H1 (cell line): Measurements from ENCODE around the gene CELF5. TPM values are rescaled to one million over a fixed set of nuclear protein-coding genes. Genes with fewer than 3 reads are reported as not detected.

ENCODE experiments used
- CTCF ChIA-PET: fragments of 300-600 bp; sonication (Branson Sonifier 250); formaldehyde crosslinking; loops from one replicate; lab custom pipeline; 2021; ENCODE audit not compliant: partially characterized antibody; lab: Charles Lee
- POLR2A ChIA-PET: fragments of 300-600 bp; sonication (Branson Sonifier 250); formaldehyde crosslinking; loops from one replicate; lab custom pipeline; 2021; ENCODE audit warnings: inconsistent platforms; ENCODE audit not compliant: partially characterized antibody; lab: Charles Lee
- DNase-seq, 2 experiments: peaks; one replicate each; pipeline versions ENCODE4 v3.0.0 to v3.0.0-alpha.2; 2010 to 2022; ENCODE audit warnings: low spot score in 2 of 2, low read depth in 1 of 2, mixed read lengths in 1 of 2
- FAIRE-seq: peaks from 2 replicates; lab custom pipeline; 2011; peaks lifted over from hg19 to GRCh38; lab: Jason Lieb, UNC
- H2AFZ ChIP-seq: 2 replicates; pipeline ENCODE4 v1.8.1; 2012; ENCODE audit warnings: low read length, inconsistent platforms
- H2AK5ac ChIP-seq: 2 replicates; pipeline ENCODE4 v1.6.1; 2013; ENCODE audit warnings: low read depth, low read length
- H2BK120ac ChIP-seq: replicated peaks from 2 replicates; pipeline ENCODE3; 2013; ENCODE audit warnings: low read depth, low read length, inconsistent platforms
- H2BK12ac ChIP-seq: 2 replicates; pipeline ENCODE4 v1.6.1; 2013; ENCODE audit warnings: low read depth, low read length
- H2BK15ac ChIP-seq: 2 replicates; pipeline ENCODE4 v1.6.1; 2013; ENCODE audit warnings: low read length
- H2BK20ac ChIP-seq: 2 replicates; pipeline ENCODE4 v1.6.1; 2013; ENCODE audit warnings: low read length
- H2BK5ac ChIP-seq: 2 replicates; pipeline ENCODE4 v1.6.1; 2013; ENCODE audit warnings: low read depth, low read length
- H3K14ac ChIP-seq: 2 replicates; pipeline ENCODE4 v1.6.1; 2013; ENCODE audit warnings: inconsistent platforms; ENCODE audit not compliant: insufficient read length
- H3K18ac ChIP-seq: 2 replicates; pipeline ENCODE4 v1.6.1; 2013; ENCODE audit warnings: low read length; ENCODE audit errors: extremely low read depth
- H3K23ac ChIP-seq: 2 replicates; pipeline ENCODE4 v1.6.1; 2013; ENCODE audit warnings: inconsistent platforms; ENCODE audit not compliant: insufficient read length
- H3K23me2 ChIP-seq: 2 replicates; pipeline ENCODE4 v1.6.1; 2013; ENCODE audit warnings: low read depth, low read length
- H3K27ac ChIP-seq: 2 replicates; pipeline ENCODE4 v1.6.1; 2011; ENCODE audit warnings: low read depth, low read length, inconsistent platforms
- H3K27me3 ChIP-seq, 4 experiments: replicated peaks in 1 of 4; 1 replicate in 1 of 4; 2 replicates in 3 of 4; pipeline versions ENCODE4 v1.6.1 to v1.8.1; 2011 to 2013; ENCODE audit warnings: low read length in 3 of 4, mild to moderate bottlenecking in 3 of 4, inconsistent platforms in 2 of 4, mixed read lengths in 2 of 4, moderate library complexity in 1 of 4; ENCODE audit not compliant: control insufficient read depth in 3 of 4, insufficient read depth in 3 of 4; ENCODE audit errors: extremely low read depth in 1 of 4
- H3K36me3 ChIP-seq, 4 experiments: 2 replicates each; pipeline versions ENCODE4 v1.6.1 to v1.8.1; 2011 to 2013; ENCODE audit warnings: mild to moderate bottlenecking in 4 of 4, low read length in 3 of 4, moderate library complexity in 2 of 4, control low read depth in 1 of 4, inconsistent platforms in 1 of 4; ENCODE audit not compliant: insufficient read depth in 4 of 4, control insufficient read depth in 2 of 4
- H3K4ac ChIP-seq: replicated peaks from 2 replicates; pipeline ENCODE3; 2013; ENCODE audit warnings: low read length, low read depth, mixed read lengths, inconsistent platforms; ENCODE audit not compliant: insufficient read length
- H3K4me1 ChIP-seq, 4 experiments: replicated peaks in 1 of 4; 1 replicate in 1 of 4; 2 replicates in 3 of 4; pipeline versions ENCODE4 v1.6.1 to v1.8.1; 2011 to 2013; ENCODE audit warnings: low read length in 3 of 4, inconsistent platforms in 2 of 4, mixed read lengths in 1 of 4; ENCODE audit not compliant: insufficient read depth in 4 of 4, control insufficient read depth in 3 of 4
- H3K4me2 ChIP-seq, 2 experiments: 2 replicates each; pipeline versions ENCODE4 v1.6.1 to v1.8.1; 2011 to 2013; ENCODE audit warnings: low read depth in 2 of 2, low read length in 2 of 2, control low read depth in 1 of 2, inconsistent platforms in 1 of 2, mild to moderate bottlenecking in 1 of 2; ENCODE audit not compliant: insufficient read depth in 1 of 2
- H3K4me3 ChIP-seq, 4 experiments: fragments of 200-600, 300-600 bp in 1 of 4; sonication (generic), shearing (Covaris generic), sonication (Bioruptor Twin) in 1 of 4; 2 replicates each; pipeline versions ENCODE4 v1.5.1 to v1.8.1; 2011 to 2016; ENCODE audit warnings: low read length in 4 of 4, low read depth in 3 of 4, control low read depth in 2 of 4, inconsistent platforms in 2 of 4, mild to moderate bottlenecking in 2 of 4, mixed read lengths in 1 of 4, moderate library complexity in 1 of 4; ENCODE audit not compliant: insufficient read depth in 2 of 4; ENCODE audit errors: extremely low read depth in 1 of 4
- H3K56ac ChIP-seq: replicated peaks from 2 replicates; pipeline ENCODE3; 2013; ENCODE audit warnings: low read depth, mild to moderate bottlenecking, mixed read lengths, low read length, inconsistent platforms; ENCODE audit not compliant: insufficient read length
- H3K79me1 ChIP-seq: 2 replicates; pipeline ENCODE4 v1.6.1; 2013; ENCODE audit warnings: low read depth, low read length, control low read depth
- H3K79me2 ChIP-seq, 2 experiments: 2 replicates each; pipeline versions ENCODE4 v1.6.1 to v1.8.1; 2012 to 2013; ENCODE audit warnings: low read length in 2 of 2, mild to moderate bottlenecking in 2 of 2, inconsistent platforms in 1 of 2; ENCODE audit not compliant: insufficient read depth in 2 of 2, control insufficient read depth in 1 of 2
- H3K9ac ChIP-seq, 4 experiments: replicated peaks in 1 of 4; 1 replicate in 1 of 4; 2 replicates in 3 of 4; pipeline versions ENCODE4 v1.6.1 to v1.8.1; 2011 to 2013; ENCODE audit warnings: low read depth in 3 of 4, low read length in 3 of 4, control low read depth in 2 of 4, mild to moderate bottlenecking in 2 of 4, moderate library complexity in 2 of 4, inconsistent platforms in 1 of 4; ENCODE audit errors: extremely low read depth in 1 of 4
- H3K9me3 ChIP-seq, 2 experiments: 2 replicates each; pipeline versions ENCODE4 v1.6.1 to v1.8.1; 2012 to 2013; ENCODE audit warnings: mild to moderate bottlenecking in 2 of 2, moderate library complexity in 2 of 2, control low read depth in 1 of 2, inconsistent platforms in 1 of 2, low read depth in 1 of 2, low read length in 1 of 2, mixed read lengths in 1 of 2; ENCODE audit not compliant: insufficient read depth in 2 of 2
- H4K20me1 ChIP-seq, 2 experiments: replicated peaks in 1 of 2; 2 replicates each; pipeline versions ENCODE3 to v1.8.1; 2011 to 2013; ENCODE audit warnings: inconsistent platforms in 2 of 2, low read length in 2 of 2, mild to moderate bottlenecking in 1 of 2; ENCODE audit not compliant: insufficient read depth in 2 of 2, control insufficient read depth in 1 of 2
- H4K5ac ChIP-seq: 2 replicates; pipeline ENCODE4 v1.6.1; 2013; ENCODE audit warnings: low read length, low read depth, mixed read lengths, inconsistent platforms; ENCODE audit not compliant: insufficient read length
- H4K8ac ChIP-seq: 2 replicates; pipeline ENCODE4 v1.8.0; 2013; ENCODE audit warnings: mild to moderate bottlenecking, moderate library complexity, low read length, inconsistent platforms; ENCODE audit not compliant: insufficient read depth; ENCODE audit errors: extremely low read depth
- H4K91ac ChIP-seq: replicated peaks from 2 replicates; pipeline ENCODE3; 2013; ENCODE audit warnings: low read length, mixed read lengths, inconsistent platforms; ENCODE audit not compliant: insufficient read length
- ASH2L ChIP-seq: fragments of 200-600, 300-600 bp; sonication (generic); IDR thresholded peaks from one replicate; pipeline ENCODE4 v1.7.1; 2017; ENCODE audit warnings: low read length
- KDM1A ChIP-seq: fragments of 200-600, 300-600 bp; sonication (generic); IDR thresholded peaks from 2 replicates; pipeline ENCODE4 v1.7.1; 2016; ENCODE audit warnings: mild to moderate bottlenecking, low read length, borderline replicate concordance
- WGBS, 2 experiments: shearing (Covaris generic) in 1 of 2; methylation state at CpG; one replicate each; pipeline versions ENCODE4 v1.1.6 to v1.1.7; 2013 to 2015; ENCODE audit warnings: low lambda C conversion rate in 2 of 2, mixed read lengths in 2 of 2, inconsistent platforms in 1 of 2, low coverage in 1 of 2, missing lambda C conversion rate in 1 of 2; ENCODE audit not compliant: insufficient replicate concordance in 2 of 2, insufficient coverage in 1 of 2, insufficient read length in 1 of 2; ENCODE audit errors: extremely low coverage in 1 of 2, missing lambda C conversion rate in 1 of 2; 5-methylcytosine and 5-hydroxymethylcytosine counted together
- polyA plus RNA-seq, 7 experiments: library from polyadenylated mRNA; depleted of rRNA in 3 of 7; stranded (reverse) in 5 of 7; unstranded in 2 of 7; fragments of >200 nt in 5 of 7; fragments of 200-250 nt in 2 of 7; gene quantifications; 1 replicate in 5 of 7; 2 replicates in 1 of 7; 4 replicates in 1 of 7; pipeline versions ENCODE4 v1.2.1 to v1.2.3, GENCODE V29; 2011 to 2013; ENCODE audit warnings: missing spikeins in 2 of 7, mixed read lengths in 2 of 7
- total RNA-seq: library from RNA; stranded (reverse); fragmentation: NEBNext Ultra II Directional; extraction: Animal tissue kit (Norgen Biotek cat#: 25700); gene quantifications from 2 replicates; pipeline ENCODE4 v1.2.1, GENCODE V29; 2021

CELF5 gene
- total and polyA plus RNA-seq, 2 of the 8 experiments (the other 6 are each of a cell fraction or from before 2014, with no cell fraction given): 9.8 to 15.0 TPM

DNA sequence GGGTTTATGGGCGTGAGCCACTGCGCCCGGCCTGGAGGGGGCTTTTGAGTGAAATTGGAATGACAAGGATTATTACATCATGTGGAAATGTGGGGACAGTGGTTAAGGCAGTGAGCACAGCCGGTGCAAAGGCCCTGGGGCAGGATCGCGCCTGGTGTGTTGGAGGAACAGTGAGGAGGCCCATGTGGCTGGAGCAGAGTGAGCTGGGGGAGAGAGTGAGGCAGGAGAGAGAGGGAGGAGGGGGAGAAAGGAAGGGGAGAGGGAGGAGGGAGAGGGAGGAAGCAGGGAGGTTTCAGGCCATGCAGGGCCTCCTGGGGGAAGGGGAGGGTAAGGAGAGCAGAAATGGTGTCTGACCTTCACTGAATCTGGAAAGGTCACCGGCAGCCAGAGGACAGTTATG lies 11.3 kb upstream of the CELF5 start:
- Histone ChIP-seq H3K4ac (no peak overlapping the region), H3K79me1 (no peaks in the 10 kb centered on the region), H3K23me2 (no peaks in the 10 kb centered on the region), H3K4me1 (peaks cover 0 to 5% (median 0%) of the 10 kb centered on the region in 4 experiments; a peak in 2 of 7 replicates), H2AK5ac (no peak overlapping the region), H4K5ac (no peak overlapping the region), H3K4me2 (no peak overlapping the region), H4K91ac (no peak overlapping the region), H3K18ac (no peak overlapping the region), H4K8ac (no peak overlapping the region), H4K20me1 (peaks cover 1 to 9% of the 10 kb centered on the region in 2 experiments), H3K79me2 (no peaks in the 10 kb centered on the region), H2BK120ac (no peak overlapping the region), H3K27me3 (no peaks in the 10 kb centered on the region), H3K27ac (no peak overlapping the region), H2BK20ac (no peak overlapping the region), H3K14ac (no peak overlapping the region), H3K56ac (no peak overlapping the region), H2BK12ac (no peak overlapping the region), H3K9me3 (no peaks in the 10 kb centered on the region), H3K36me3 (peaks cover 0 to 7% (median 0%) of the 10 kb centered on the region in 4 experiments; a peak in 1 of 8 replicates), H3K23ac (no peak overlapping the region), H2AFZ (no peak overlapping the region), H3K4me3 (no peak overlapping the region), H2BK15ac (no peak overlapping the region), H2BK5ac (no peak overlapping the region), H3K9ac (no peak overlapping the region)
- TF ChIP-seq ASH2L: no peak
- TF ChIP-seq KDM1A: peak; percentile 75; the same call in 1 of the 2 replicates
- ChIA-PET POLR2A (no interaction called here), CTCF (interaction anchor here (0.8 kb wide), 1 partner anchor 61 kb away, joined by 3 read pairs; no protein-coding TSS in a partner anchor)
- FAIRE-seq (no peak), DNase-seq (no peak)
- 90% methylated on average over 7 of the region's 7 CpGs; no CpG with 5 or more reads in 1 of the 2 experiments for WGBS, 2 experiments
